CD4-positive, alpha-beta T cell (primary cell): ENCODE data around the gene GRIN2A. TPM values are rescaled to one million over a fixed set of nuclear protein-coding genes. Genes with fewer than 3 reads are reported as not detected.

Experiments
- ATAC-seq: fragments of 200-7000 bp; cut with Tn5 transposase; one replicate; pipeline ENCODE4 v1.10.0; 2022; ENCODE audit warnings: mild to moderate bottlenecking; ENCODE audit not compliant: poor library complexity
- CTCF ChIA-PET: fragments of 350-600 bp; sonication (Branson Sonifier 250); formaldehyde crosslinking; loops from one replicate; lab custom pipeline; 2021; ENCODE audit warnings: antibody characterized with exemption, inconsistent platforms; lab: Charles Lee
- POLR2A ChIA-PET: fragments of 350-600 bp; sonication (Branson Sonifier 250); formaldehyde crosslinking; loops from one replicate; lab custom pipeline; 2021; ENCODE audit warnings: antibody characterized with exemption, inconsistent platforms; lab: Charles Lee
- DNase-seq, 14 experiments: peaks; one replicate each; pipeline ENCODE4 v3.0.0-alpha.2; 2013 to 2020; ENCODE audit warnings: mixed read lengths in 2 of 14
- H3K27ac ChIP-seq, 2 donors: one replicate each; pipeline versions ENCODE4 v1.5.1 to v1.7.0; 2013; ENCODE audit warnings: low read length in 2 of 2, low read depth in 1 of 2, mild to moderate bottlenecking in 1 of 2
- H3K27me3 ChIP-seq, 2 experiments: 1 replicate in 1 of 2; 2 replicates in 1 of 2; pipeline versions ENCODE4 v1.6.1 to v1.7.0; 2013; ENCODE audit warnings: low read length in 2 of 2, control low read depth in 1 of 2, mild to moderate bottlenecking in 1 of 2, moderate library complexity in 1 of 2; ENCODE audit not compliant: insufficient read depth in 2 of 2, control insufficient read depth in 1 of 2
- H3K36me3 ChIP-seq: one replicate; pipeline ENCODE4 v1.6.1; 2013; ENCODE audit warnings: low read length, control low read depth; ENCODE audit not compliant: insufficient read depth
- H3K4me1 ChIP-seq: one replicate; pipeline ENCODE4 v1.6.1; 2013; ENCODE audit warnings: low read length, control low read depth; ENCODE audit not compliant: insufficient read depth
- H3K4me3 ChIP-seq: one replicate; pipeline ENCODE4 v1.5.1; 2013; ENCODE audit warnings: mild to moderate bottlenecking, low read length, moderate library complexity
- H3K9me3 ChIP-seq, 2 experiments: 1 replicate in 1 of 2; 2 replicates in 1 of 2; pipeline versions ENCODE4 v1.6.1 to v1.7.0; 2013; ENCODE audit warnings: low read length in 2 of 2, mild to moderate bottlenecking in 2 of 2, control low read depth in 1 of 2, moderate library complexity in 1 of 2; ENCODE audit not compliant: control insufficient read depth in 1 of 2, insufficient read depth in 1 of 2
- H3K27ac Mint-ChIP-seq: one replicate; pipeline ENCODE4 v1.8.0; 2020; ENCODE audit warnings: mixed read lengths
- H3K27me3 Mint-ChIP-seq: one replicate; pipeline ENCODE4 v1.8.0; 2021; ENCODE audit warnings: mixed read lengths
- H3K36me3 Mint-ChIP-seq: one replicate; pipeline ENCODE4 v1.8.0; 2021; ENCODE audit warnings: low read depth, mixed read lengths
- H3K4me1 Mint-ChIP-seq: one replicate; pipeline ENCODE4 v1.8.0; 2021; ENCODE audit warnings: low read depth, mixed read lengths
- H3K4me3 Mint-ChIP-seq: one replicate; pipeline ENCODE4 v1.8.0; 2020; ENCODE audit warnings: mild to moderate bottlenecking, mixed read lengths
- H3K9me3 Mint-ChIP-seq: one replicate; pipeline ENCODE4 v1.8.0; 2020; ENCODE audit warnings: mixed read lengths
- intact Hi-C, 2 experiments: fragments of 100-400 bp; cut with DNase I in 1 of 2; cut with micrococcal nuclease in 1 of 2; formaldehyde crosslinking; loops; one replicate each; pipeline versions ENCODE4 v1.15.1 to v1.9.0; 2023 to 2025; cut with DNase I, micrococcal nuclease
- total RNA-seq, 174 experiments: library from RNA in 2 of 174; stranded (reverse) in 2 of 174; gene quantifications; one replicate each; pipeline ENCODE4 v1.2.3 and lab custom pipeline; 2021 to 2026
- TF ChIP-seq, protein P1 (sequence below): fragments of 200-600 bp; IDR thresholded peaks from one replicate; pipeline ENCODE4 v1.8.0; 2022; ENCODE audit warnings: antibody characterized with exemption, mild to moderate bottlenecking

The GRIN2A gene
- total RNA-seq, 2 experiments from 2014 or later: not detected

DNA sequence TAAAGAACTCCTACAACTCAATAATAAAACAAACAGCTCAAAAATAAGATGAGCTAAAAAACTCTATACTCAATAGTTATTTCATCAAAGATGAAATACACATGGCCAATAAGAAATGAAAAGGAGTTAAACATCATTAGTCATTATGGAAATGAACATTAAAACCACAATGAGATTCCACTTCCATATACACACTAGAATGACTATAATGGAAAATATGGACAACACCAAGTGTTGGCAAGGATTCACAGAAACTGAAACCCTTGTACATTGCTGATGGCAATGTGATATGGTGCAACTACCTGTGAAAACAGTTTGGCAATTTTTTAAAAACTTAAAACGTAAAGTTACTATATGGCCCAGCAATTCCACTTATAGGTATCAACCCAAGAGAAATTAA is 91.4 kb downstream of the GRIN2A start:
- ChIA-PET CTCF (no interaction called here), POLR2A (no interaction called here)
- Histone ChIP-seq H3K27ac (no peak overlapping the region), H3K9me3 (peaks cover 0 to 4% of the 10 kb centered on the region in 2 experiments), H3K27me3 (no peaks in the 10 kb centered on the region), H3K36me3 (no peaks in the 10 kb centered on the region), H3K4me3 (no peak overlapping the region), H3K4me1 (no peaks in the 10 kb centered on the region)
- intact Hi-C loops: no loop called here
- ATAC-seq: no peak
- TF ChIP-seq, protein P1, sequence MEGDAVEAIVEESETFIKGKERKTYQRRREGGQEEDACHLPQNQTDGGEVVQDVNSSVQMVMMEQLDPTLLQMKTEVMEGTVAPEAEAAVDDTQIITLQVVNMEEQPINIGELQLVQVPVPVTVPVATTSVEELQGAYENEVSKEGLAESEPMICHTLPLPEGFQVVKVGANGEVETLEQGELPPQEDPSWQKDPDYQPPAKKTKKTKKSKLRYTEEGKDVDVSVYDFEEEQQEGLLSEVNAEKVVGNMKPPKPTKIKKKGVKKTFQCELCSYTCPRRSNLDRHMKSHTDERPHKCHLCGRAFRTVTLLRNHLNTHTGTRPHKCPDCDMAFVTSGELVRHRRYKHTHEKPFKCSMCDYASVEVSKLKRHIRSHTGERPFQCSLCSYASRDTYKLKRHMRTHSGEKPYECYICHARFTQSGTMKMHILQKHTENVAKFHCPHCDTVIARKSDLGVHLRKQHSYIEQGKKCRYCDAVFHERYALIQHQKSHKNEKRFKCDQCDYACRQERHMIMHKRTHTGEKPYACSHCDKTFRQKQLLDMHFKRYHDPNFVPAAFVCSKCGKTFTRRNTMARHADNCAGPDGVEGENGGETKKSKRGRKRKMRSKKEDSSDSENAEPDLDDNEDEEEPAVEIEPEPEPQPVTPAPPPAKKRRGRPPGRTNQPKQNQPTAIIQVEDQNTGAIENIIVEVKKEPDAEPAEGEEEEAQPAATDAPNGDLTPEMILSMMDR: no peak
- Mint-ChIP-seq H3K4me1 (no peaks in the 10 kb centered on the region), H3K36me3 (no peaks in the 10 kb centered on the region), H3K27me3 (peaks cover 10% of the 10 kb centered on the region), H3K4me3 (no peak overlapping the region), H3K27ac (no peak overlapping the region), H3K9me3 (peaks cover 3% of the 10 kb centered on the region)
- no peak for DNase-seq

DNA sequence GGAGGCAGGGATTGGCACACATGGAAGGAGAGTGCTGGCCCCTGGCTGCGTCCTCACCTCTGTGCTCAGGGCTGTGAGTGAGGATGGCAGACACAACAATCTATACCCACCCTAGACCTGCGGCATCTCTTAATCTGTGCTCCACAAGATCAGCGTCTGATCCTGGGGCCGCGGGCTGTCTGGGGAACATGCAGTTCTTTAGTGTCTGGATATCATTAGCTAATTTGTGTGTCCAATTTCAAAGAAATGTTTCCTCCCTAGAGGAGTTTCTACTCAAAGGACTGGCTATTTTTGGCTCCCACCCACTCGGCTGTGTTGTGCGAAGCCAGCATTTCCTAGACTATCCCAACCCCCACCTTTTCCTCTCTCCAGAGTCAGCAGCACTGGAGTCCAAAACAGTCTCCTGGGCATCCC is 93.8 kb downstream of the GRIN2A start:
- Histone ChIP-seq H3K4me3 (no peak overlapping the region), H3K27ac (no peak overlapping the region), H3K9me3 (peaks cover 0 to 4% of the 10 kb centered on the region in 2 experiments), H3K27me3 (no peaks in the 10 kb centered on the region), H3K4me1 (no peaks in the 10 kb centered on the region), H3K36me3 (no peaks in the 10 kb centered on the region)
- ChIA-PET POLR2A (no interaction called here), CTCF (no interaction called here)
- Mint-ChIP-seq H3K4me3 (no peak overlapping the region), H3K27me3 (peaks cover 14% of the 10 kb centered on the region), H3K27ac (no peak overlapping the region), H3K36me3 (no peaks in the 10 kb centered on the region), H3K9me3 (peaks cover 3% of the 10 kb centered on the region), H3K4me1 (no peaks in the 10 kb centered on the region)
- TF ChIP-seq, protein P1: no peak
- intact Hi-C loops: no loop called here
- DNase-seq (no peak), ATAC-seq (no peak)

DNA sequence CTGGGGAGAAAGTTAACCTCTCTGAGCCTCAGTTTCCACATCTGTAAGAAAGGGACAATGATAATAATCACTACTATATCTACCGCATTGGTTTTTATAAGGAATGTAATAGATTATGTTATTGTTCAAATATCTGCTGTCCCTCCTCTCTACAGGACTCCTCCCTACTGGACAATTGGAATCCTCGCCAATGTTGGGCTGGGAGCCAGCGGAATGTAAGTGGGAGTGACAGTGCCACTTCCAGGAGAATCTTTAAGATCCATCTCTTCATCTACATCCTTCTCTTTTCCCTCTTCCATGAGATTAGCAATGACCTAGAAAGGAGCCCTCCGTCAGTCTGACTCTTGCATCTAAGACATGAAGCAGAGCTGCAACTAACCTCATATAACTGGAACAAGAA is 95.1 kb downstream of the GRIN2A start:
- DNase-seq: no peak
- Mint-ChIP-seq H3K9me3 (peaks cover 3% of the 10 kb centered on the region), H3K36me3 (no peaks in the 10 kb centered on the region), H3K4me3 (no peak overlapping the region), H3K27ac (no peak overlapping the region), H3K4me1 (no peaks in the 10 kb centered on the region), H3K27me3 (peaks cover 14% of the 10 kb centered on the region)
- TF ChIP-seq, protein P1: no peak
- Histone ChIP-seq H3K9me3 (peaks cover 0 to 4% of the 10 kb centered on the region in 2 experiments), H3K27me3 (no peaks in the 10 kb centered on the region), H3K27ac (no peak overlapping the region), H3K4me3 (no peak overlapping the region), H3K4me1 (no peaks in the 10 kb centered on the region), H3K36me3 (no peaks in the 10 kb centered on the region)
- CTCF ChIA-PET: interaction anchor here (0.7 kb wide), 1 partner anchor 84 kb away, joined by 3 read pairs; no protein-coding TSS in a partner anchor
- intact Hi-C loops: no loop called here
- POLR2A ChIA-PET: no interaction called here
- no peak for ATAC-seq
